ENCODE data around the gene FOXO1.

GRCh38 chr13:40626561-40626960 lies 39.9 kb downstream of the FOXO1 start:
- TF ChIP-seq, protein P1, sequence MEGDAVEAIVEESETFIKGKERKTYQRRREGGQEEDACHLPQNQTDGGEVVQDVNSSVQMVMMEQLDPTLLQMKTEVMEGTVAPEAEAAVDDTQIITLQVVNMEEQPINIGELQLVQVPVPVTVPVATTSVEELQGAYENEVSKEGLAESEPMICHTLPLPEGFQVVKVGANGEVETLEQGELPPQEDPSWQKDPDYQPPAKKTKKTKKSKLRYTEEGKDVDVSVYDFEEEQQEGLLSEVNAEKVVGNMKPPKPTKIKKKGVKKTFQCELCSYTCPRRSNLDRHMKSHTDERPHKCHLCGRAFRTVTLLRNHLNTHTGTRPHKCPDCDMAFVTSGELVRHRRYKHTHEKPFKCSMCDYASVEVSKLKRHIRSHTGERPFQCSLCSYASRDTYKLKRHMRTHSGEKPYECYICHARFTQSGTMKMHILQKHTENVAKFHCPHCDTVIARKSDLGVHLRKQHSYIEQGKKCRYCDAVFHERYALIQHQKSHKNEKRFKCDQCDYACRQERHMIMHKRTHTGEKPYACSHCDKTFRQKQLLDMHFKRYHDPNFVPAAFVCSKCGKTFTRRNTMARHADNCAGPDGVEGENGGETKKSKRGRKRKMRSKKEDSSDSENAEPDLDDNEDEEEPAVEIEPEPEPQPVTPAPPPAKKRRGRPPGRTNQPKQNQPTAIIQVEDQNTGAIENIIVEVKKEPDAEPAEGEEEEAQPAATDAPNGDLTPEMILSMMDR (conservative IDR thresholded peaks at IDR 0.05; ENCODE audit: low read length), result no peak
- no peak for TF ChIP-seq EZH2phosphoT487 (IDR thresholded peaks at IDR 0.05; ENCODE audit: borderline replicate concordance, low read depth, low read length)
